ENCODE measurements around the gene FDXR.

GRCh38 chr17:74919440-74920305, 46.9 kb upstream of the FDXR start:
- TF ChIP-seq CTCF (IDR thresholded peaks at IDR 0.05; ENCODE audit: insufficient read depth, low read depth, low read length) = no peak
- TF ChIP-seq EZH2 (IDR thresholded peaks at IDR 0.05; ENCODE audit: insufficient read depth, low read length) = no peak

All from astrocyte (in vitro differentiated cells and primary cell).